Liver (tissue), 3 donors: ENCODE measurements around the gene PRKN.

Source experiments
- CTCF ChIP-seq: fragments of 150-350 bp; IDR thresholded peaks from 2 replicates; pipeline ENCODE4 v1.5.1; 2017; ENCODE audit warnings: improper control_type of control experiment, low read depth, low read length; ENCODE audit not compliant: missing input control
- EGR1 ChIP-seq, 2 donors: IDR thresholded peaks; 2 replicates each; pipeline ENCODE4 v1.6.1; 2016 to 2018; ENCODE audit warnings: antibody characterized with exemption in 2 of 2, low read depth in 2 of 2
- RAD21 ChIP-seq, 2 donors: IDR thresholded peaks; 2 replicates each; pipeline ENCODE4 v1.6.1; 2016; ENCODE audit warnings: antibody characterized with exemption in 2 of 2, mild to moderate bottlenecking in 2 of 2
- donor health status: healthy.
- donor health status: healthy.

- no peak for TF ChIP-seq CTCF
- no peak for TF ChIP-seq RAD21 (IDR thresholded peaks at IDR 0.05)
- no peak for TF ChIP-seq EGR1 (IDR thresholded peaks at IDR 0.05; ENCODE audit: low read depth in 2 of 2)
Observed at GRCh38 chr6:162017536-162017935, 710.0 kb downstream of the PRKN start.
